Measurements from ENCODE around the gene GPR146.

GPR146 gene

DNA sequence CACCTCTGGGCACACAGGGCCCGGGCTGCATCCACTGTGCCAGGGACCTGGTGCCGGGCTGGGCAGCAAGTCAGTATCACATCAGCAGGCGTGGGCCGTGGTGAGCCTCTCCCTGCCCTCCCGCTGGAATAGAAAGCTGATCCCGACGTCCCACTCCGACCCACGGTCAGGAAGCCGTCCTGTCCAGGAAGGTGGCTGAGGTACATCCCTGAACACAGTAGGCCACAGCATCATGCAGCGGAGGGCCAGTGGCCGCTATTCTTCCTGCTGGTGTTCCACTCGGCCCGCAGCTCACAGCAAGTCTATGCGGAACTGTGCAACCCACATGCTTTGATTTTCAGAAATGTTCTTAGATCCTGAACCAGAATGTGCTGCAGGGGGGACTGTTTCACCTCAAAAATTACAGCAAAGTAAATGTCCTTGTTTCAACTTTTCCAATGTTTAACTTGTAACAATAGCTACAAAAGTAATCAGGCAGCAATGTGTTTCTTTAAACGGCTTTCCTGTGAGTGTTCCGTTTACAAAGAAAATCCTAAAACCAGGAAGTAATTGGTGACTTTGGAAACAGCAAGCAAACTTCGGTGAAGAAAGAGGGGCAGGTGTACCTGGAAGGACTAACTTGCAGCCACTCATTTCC, 676 bp upstream of the GPR146 start:
- no peaks in the 10 kb centered on the region for H4K20me1 ChIP-seq (ENCODE audit: insufficient read depth, low read length)
- peak overlapping the region; percentile 77 for H3K27ac ChIP-seq (ENCODE audit: low read length)
- no peaks in the 10 kb centered on the region for H3K9me2 ChIP-seq (replicated peaks; ENCODE audit: insufficient read depth, low read length)
- no peaks in the 10 kb centered on the region for H3K27me3 ChIP-seq (replicated peaks; ENCODE audit: insufficient read depth, low read length)
- H3F3A ChIP-seq (ENCODE audit: insufficient read depth, low read length), result peaks cover 16% of the 10 kb centered on the region
- peak overlapping the region; percentile 84 for H2AFZ ChIP-seq (ENCODE audit: low read length)
- H3K4me1 ChIP-seq (ENCODE audit: low read length), result peaks cover 15% of the 10 kb centered on the region; the same call in 1 of the 2 replicates
- peak overlapping the region; percentile 56; the same call in 1 of the 2 replicates for H3K9ac ChIP-seq (ENCODE audit: low read length)
- no peak for DNase-seq
- no peaks in the 10 kb centered on the region for H3K36me3 ChIP-seq (replicated peaks; ENCODE audit: insufficient read depth, low read length)
- TF ChIP-seq EZH2phosphoT487 (IDR thresholded peaks at IDR 0.05; ENCODE audit: low read length) (no peak), CTCF (IDR thresholded peaks at IDR 0.05; ENCODE audit: low read length) (no peak), EZH2 (optimal IDR thresholded peaks at IDR 0.05; ENCODE audit: low read depth, low read length) (no peak)
- no peaks in the 10 kb centered on the region for H3K9me3 ChIP-seq (replicated peaks; ENCODE audit: insufficient read depth, low read length)
- peak overlapping the region; percentile 72; the same call in 1 of the 2 replicates for H3K4me2 ChIP-seq (ENCODE audit: low read depth, low read length)
- peak overlapping the region; percentile 62 for H3K4me3 ChIP-seq (ENCODE audit: low read length)
- H3K79me2 ChIP-seq (ENCODE audit: low read length), result no peaks in the 10 kb centered on the region; the same call in 1 of the 2 replicates

- peaks cover 15% of the 10 kb centered on the region; the same call in 1 of the 2 replicates for H3K4me1 ChIP-seq (ENCODE audit: low read length)
- no peaks in the 10 kb centered on the region for H3K9me2 ChIP-seq (replicated peaks; ENCODE audit: insufficient read depth, low read length)
- peaks cover 16% of the 10 kb centered on the region for H3F3A ChIP-seq (ENCODE audit: insufficient read depth, low read length)
- peak overlapping the region; percentile 70; the same call in 1 of the 2 replicates for H3K9ac ChIP-seq (ENCODE audit: low read length)
- no peaks in the 10 kb centered on the region for H3K9me3 ChIP-seq (replicated peaks; ENCODE audit: insufficient read depth, low read length)
- TF ChIP-seq CTCF (IDR thresholded peaks at IDR 0.05; ENCODE audit: low read length) (no peak), EZH2 (optimal IDR thresholded peaks at IDR 0.05; ENCODE audit: low read depth, low read length) (no peak), EZH2phosphoT487 (IDR thresholded peaks at IDR 0.05; ENCODE audit: low read length) (no peak)
- peak overlapping the region; percentile 97 for H3K4me2 ChIP-seq (ENCODE audit: low read depth, low read length)
- H3K27ac ChIP-seq (ENCODE audit: low read length), result no peak overlapping the region
- no peaks in the 10 kb centered on the region for H4K20me1 ChIP-seq (ENCODE audit: insufficient read depth, low read length)
- no peaks in the 10 kb centered on the region for H3K36me3 ChIP-seq (replicated peaks; ENCODE audit: insufficient read depth, low read length)
- H3K79me2 ChIP-seq (ENCODE audit: low read length), result no peaks in the 10 kb centered on the region; the same call in 1 of the 2 replicates
- H3K27me3 ChIP-seq (replicated peaks; ENCODE audit: insufficient read depth, low read length), result no peaks in the 10 kb centered on the region
- no peak for DNase-seq
- peak overlapping the region; percentile 81 for H3K4me3 ChIP-seq (ENCODE audit: low read length)
- H2AFZ ChIP-seq (ENCODE audit: low read length), result 0 out of 2 replicates have a peak overlapping the region, but pooled peaks have one; percentile 91
Observed at GRCh38 chr7:1045069-1046063, 1.0 kb downstream of the GPR146 start.

DNA sequence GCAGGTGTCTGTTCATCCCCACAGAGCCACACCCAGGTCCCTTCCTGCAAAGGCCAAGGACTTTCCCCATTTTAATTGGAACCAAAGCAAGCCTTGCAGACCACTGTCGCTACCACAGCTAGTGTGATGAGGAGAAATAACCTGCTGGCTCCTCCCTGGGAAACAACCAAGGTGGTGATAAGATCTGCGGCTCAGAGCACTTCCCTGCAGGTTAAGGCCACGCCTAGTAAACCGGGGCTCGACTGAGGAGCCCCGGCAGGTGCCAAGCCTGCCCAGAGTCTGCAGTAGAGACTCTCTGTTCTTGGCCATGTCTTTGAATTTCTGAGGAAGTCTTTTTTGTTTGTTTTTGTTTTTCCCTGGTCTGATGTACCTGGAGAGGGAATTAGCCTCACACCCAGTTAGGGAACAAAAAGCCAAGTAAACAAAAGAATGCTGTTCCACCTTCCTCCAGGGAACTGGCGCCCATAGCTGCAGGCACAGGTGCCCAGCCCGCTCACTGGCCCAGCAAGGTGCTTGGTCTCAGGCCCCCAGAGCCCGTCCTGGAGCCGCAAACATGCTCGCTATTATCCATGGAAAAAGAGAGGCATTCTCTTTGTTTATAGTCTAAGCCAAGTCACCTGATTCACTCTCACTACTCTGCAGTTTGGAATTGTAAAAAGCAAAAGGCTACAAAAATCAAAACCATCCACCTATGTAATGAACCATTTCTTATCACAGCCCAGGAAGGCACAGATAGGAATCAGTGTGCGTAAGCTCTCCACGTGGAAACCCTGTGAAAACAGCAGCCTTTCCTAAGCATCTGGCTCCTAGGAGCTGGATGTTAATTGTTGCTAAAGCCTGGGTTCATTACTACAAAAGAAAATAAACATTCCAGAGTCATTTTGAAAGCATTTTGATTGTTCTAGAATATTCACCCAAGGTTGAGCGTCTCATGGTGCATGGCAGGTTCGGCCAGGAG, 2.7 kb downstream of the GPR146 start:
- Histone ChIP-seq H4K20me1 (ENCODE audit: insufficient read depth, low read length) (no peaks in the 10 kb centered on the region), H3K9ac (ENCODE audit: low read length) (no peak overlapping the region), H3K79me2 (ENCODE audit: low read length) (no peaks in the 10 kb centered on the region; the same call in 1 of the 2 replicates), H2AFZ (ENCODE audit: low read length) (no peak overlapping the region), H3K4me2 (ENCODE audit: low read depth, low read length) (no peak overlapping the region), H3K27ac (ENCODE audit: low read length) (no peak overlapping the region), H3F3A (ENCODE audit: insufficient read depth, low read length) (peaks cover 16% of the 10 kb centered on the region), H3K36me3 (replicated peaks; ENCODE audit: insufficient read depth, low read length) (no peaks in the 10 kb centered on the region), H3K9me3 (replicated peaks; ENCODE audit: insufficient read depth, low read length) (no peaks in the 10 kb centered on the region), H3K4me3 (ENCODE audit: low read length) (no peak overlapping the region), H3K4me1 (ENCODE audit: low read length) (peaks cover 15% of the 10 kb centered on the region; the same call in 1 of the 2 replicates), H3K9me2 (replicated peaks; ENCODE audit: insufficient read depth, low read length) (no peaks in the 10 kb centered on the region), H3K27me3 (replicated peaks; ENCODE audit: insufficient read depth, low read length) (no peaks in the 10 kb centered on the region)
- no peak for TF ChIP-seq CTCF (IDR thresholded peaks at IDR 0.05; ENCODE audit: low read length)
- no peak for TF ChIP-seq EZH2phosphoT487 (IDR thresholded peaks at IDR 0.05; ENCODE audit: low read length)
- no peak for TF ChIP-seq EZH2 (optimal IDR thresholded peaks at IDR 0.05; ENCODE audit: low read depth, low read length)
- no peak for DNase-seq

Measured in MM.1S (cell line).